PFSK-1 (cell line): ENCODE results near the gene HCAR3.
"Not testable (repeated sequence)": the region's sequence is repeated elsewhere in the genome, so short reads cannot be mapped to it uniquely, and the experiment has no call there.

Experiments used
- FOXP2 ChIP-seq: optimal IDR thresholded peaks from 2 replicates; pipeline ENCODE3; 2011; ENCODE audit warnings: borderline replicate concordance, control low read depth, inconsistent platforms; ENCODE audit not compliant: insufficient read depth; ENCODE audit errors: extremely low read length, extremely low read depth
- POLR2AphosphoS5 ChIP-seq: IDR thresholded peaks from 2 replicates; pipeline ENCODE4 v1.6.1; 2012; ENCODE audit warnings: low read depth, mild to moderate bottlenecking, control low read depth, low read length, moderate library complexity
- SIN3A ChIP-seq: IDR thresholded peaks from 2 replicates; pipeline ENCODE4 v1.6.1; 2012; ENCODE audit warnings: mild to moderate bottlenecking, low read length, moderate library complexity, borderline replicate concordance; ENCODE audit not compliant: insufficient read depth
- TAF1 ChIP-seq: IDR thresholded peaks from 2 replicates; pipeline ENCODE4 v1.6.1; 2012; ENCODE audit warnings: low read length, control low read depth, borderline replicate concordance; ENCODE audit not compliant: insufficient read depth
- TF ChIP-seq, protein P1 (sequence below), 2 experiments: IDR thresholded peaks; 2 replicates each; pipeline versions ENCODE4 v1.6.1 to v1.8.0; 2011 to 2012; ENCODE audit warnings: low read depth in 2 of 2, low read length in 2 of 2, control low read depth in 1 of 2, inconsistent platforms in 1 of 2, mild to moderate bottlenecking in 1 of 2, moderate library complexity in 1 of 2; ENCODE audit not compliant: insufficient read depth in 1 of 2

The HCAR3 gene

DNA sequence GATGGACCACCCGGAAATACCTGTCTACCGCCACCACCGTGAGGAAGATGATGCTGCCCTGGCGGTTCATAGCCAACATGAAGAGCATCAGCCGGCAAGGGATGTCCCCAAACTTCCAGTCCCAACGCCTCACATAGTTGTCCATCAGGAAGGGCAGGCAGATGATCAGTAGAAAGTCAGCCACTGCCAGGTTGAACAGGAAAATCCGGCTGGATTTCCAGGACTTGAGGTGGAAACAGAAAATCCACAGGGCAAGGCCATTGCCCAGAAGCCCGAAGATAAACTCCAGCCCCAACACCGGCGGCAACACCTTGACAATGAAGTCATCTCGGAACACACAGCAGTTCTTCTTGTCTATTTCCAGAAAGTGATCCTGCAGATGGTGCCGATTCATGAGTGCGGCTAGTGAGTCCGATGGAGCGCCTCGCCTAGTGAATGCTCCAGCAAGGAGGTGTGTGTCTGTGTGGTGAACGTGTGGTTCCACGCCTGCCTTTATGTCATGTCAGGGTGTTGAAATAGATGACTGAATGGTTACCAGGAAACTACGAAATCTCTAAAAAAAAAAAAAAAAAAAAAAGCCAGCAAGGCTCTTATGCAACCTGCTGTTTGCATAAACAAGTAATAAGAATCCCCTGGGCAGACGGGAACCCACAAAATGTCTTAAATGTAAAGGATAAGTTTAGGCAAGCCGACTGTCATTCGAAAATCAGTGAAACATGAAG lies 13.6 kb downstream of the HCAR3 start, which contains the start of gene HCAR2:
Gene HCAR2 (minus strand): TSS at position 468 of the 722 bp plus-strand sequence. CDS start 74 bp downstream, at position 394.
- not testable (repeated sequence) for TF ChIP-seq TAF1, FOXP2
- TF ChIP-seq, protein P1, sequence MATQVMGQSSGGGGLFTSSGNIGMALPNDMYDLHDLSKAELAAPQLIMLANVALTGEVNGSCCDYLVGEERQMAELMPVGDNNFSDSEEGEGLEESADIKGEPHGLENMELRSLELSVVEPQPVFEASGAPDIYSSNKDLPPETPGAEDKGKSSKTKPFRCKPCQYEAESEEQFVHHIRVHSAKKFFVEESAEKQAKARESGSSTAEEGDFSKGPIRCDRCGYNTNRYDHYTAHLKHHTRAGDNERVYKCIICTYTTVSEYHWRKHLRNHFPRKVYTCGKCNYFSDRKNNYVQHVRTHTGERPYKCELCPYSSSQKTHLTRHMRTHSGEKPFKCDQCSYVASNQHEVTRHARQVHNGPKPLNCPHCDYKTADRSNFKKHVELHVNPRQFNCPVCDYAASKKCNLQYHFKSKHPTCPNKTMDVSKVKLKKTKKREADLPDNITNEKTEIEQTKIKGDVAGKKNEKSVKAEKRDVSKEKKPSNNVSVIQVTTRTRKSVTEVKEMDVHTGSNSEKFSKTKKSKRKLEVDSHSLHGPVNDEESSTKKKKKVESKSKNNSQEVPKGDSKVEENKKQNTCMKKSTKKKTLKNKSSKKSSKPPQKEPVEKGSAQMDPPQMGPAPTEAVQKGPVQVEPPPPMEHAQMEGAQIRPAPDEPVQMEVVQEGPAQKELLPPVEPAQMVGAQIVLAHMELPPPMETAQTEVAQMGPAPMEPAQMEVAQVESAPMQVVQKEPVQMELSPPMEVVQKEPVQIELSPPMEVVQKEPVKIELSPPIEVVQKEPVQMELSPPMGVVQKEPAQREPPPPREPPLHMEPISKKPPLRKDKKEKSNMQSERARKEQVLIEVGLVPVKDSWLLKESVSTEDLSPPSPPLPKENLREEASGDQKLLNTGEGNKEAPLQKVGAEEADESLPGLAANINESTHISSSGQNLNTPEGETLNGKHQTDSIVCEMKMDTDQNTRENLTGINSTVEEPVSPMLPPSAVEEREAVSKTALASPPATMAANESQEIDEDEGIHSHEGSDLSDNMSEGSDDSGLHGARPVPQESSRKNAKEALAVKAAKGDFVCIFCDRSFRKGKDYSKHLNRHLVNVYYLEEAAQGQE (IDR thresholded peaks at IDR 0.05; ENCODE audit: insufficient read depth in 1 of 2, low read depth in 2 of 2, low read length in 2 of 2): not testable (repeated sequence)

DNA sequence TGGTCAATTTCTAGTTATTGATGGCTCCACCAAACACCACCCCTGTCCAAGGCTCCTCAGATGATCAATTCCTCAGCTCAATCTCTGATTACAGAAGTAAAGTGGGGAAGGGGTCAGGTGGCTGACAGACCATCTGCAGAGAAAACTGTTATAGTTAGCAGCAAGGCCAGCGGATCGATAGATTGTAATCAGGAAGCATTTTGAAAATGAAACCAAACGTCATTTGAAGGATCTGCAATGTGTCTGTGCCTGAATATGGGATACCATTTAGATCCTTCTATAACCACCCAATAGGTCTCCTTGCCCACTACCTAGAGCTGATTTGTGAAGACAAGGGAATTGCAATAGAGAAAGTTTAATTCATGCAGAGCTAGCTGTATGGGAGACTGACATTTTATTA lies 25.0 kb downstream of the HCAR3 start:
- TF ChIP-seq, protein P1 (IDR thresholded peaks at IDR 0.05; ENCODE audit: insufficient read depth in 1 of 2, low read depth in 2 of 2, low read length in 2 of 2): no peak
- no peak for TF ChIP-seq TAF1
- no peak for TF ChIP-seq POLR2AphosphoS5
- TF ChIP-seq SIN3A: no peak
- no peak for TF ChIP-seq FOXP2

GRCh38 chr12:122688291-122688690 lies 28.3 kb downstream of the HCAR3 start:
- no peak for TF ChIP-seq TAF1
- TF ChIP-seq POLR2AphosphoS5: no peak
- no peak for TF ChIP-seq FOXP2
- TF ChIP-seq, protein P1 (IDR thresholded peaks at IDR 0.05; ENCODE audit: insufficient read depth in 1 of 2, low read depth in 2 of 2, low read length in 2 of 2): no peak
- no peak for TF ChIP-seq SIN3A

DNA sequence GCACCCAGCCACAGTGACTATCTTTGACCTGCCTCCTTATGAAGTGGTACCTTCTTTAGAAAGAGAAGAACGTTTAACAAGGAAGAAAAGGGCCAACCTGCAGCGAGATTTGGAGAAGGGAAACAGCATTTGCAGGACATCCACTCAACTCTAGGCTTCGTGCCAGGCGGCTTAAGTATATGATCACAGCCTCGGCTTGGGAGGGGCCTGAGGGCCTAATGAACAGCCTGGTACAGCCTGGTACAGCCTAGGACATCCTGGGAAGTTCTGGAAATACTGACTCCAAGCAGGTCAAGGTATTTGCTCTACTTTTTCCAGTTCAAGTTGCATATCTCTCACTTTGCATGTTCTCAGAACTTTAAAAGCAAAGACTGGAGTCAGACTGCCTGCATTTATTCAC lies 29.5 kb downstream of the HCAR3 start:
- TF ChIP-seq SIN3A (no peak), FOXP2 (no peak)

DNA sequence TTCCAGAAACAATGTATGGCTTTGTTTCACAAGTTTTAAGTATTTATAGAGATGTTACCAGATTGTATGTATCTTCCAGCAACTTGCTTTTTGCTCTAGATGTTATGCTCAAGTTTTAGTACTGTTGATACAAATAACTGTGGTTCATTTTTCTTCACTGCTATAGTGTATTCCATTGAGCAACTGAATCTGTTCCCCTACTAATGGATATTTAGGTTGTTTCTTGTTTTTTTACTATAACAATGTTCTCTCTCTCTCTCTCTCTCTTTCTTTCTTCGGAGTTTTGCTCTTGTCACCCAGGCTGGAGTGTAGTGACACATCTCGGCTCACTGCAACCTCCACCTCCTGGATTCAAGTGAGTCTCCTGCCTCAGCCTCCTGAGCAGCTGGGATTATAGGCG lies 30.1 kb downstream of the HCAR3 start:
- TF ChIP-seq SIN3A (no peak), TAF1 (no peak), POLR2AphosphoS5 (no peak), FOXP2 (no peak)
- TF ChIP-seq, protein P1 (IDR thresholded peaks at IDR 0.05; ENCODE audit: insufficient read depth in 1 of 2, low read depth in 2 of 2, low read length in 2 of 2): no peak
